Stimulated activated memory B cell treated with anti-CD40 and anti-IgM and Interleukin-4, amounts not matched to agents 10 μg/mL and 1 μg/mL and 100 μg/mL, for 72 hours (primary cell): ENCODE data around the gene FNBP1.
A peak's percentile ranks its signal among the peaks of the same experiment; 100 is the strongest.

Experiments used
- ATAC-seq: fragments of 150-1000 bp; cut with Tn5 transposase; 2 replicates; pipeline ENCODE4 v1.10.0; 2021
- H3K27ac Mint-ChIP-seq: one replicate; pipeline ENCODE4 v1.8.0; 2022; ENCODE audit warnings: mild to moderate bottlenecking, mixed read lengths
- H3K27me3 Mint-ChIP-seq: one replicate; pipeline ENCODE4 v1.8.0; 2022; ENCODE audit warnings: mixed read lengths
- H3K36me3 Mint-ChIP-seq: one replicate; pipeline ENCODE4 v1.8.0; 2022; ENCODE audit warnings: mixed read lengths
- H3K4me1 Mint-ChIP-seq: one replicate; pipeline ENCODE4 v1.8.0; 2022; ENCODE audit warnings: mixed read lengths
- H3K4me3 Mint-ChIP-seq: one replicate; pipeline ENCODE4 v1.8.0; 2022; ENCODE audit warnings: mild to moderate bottlenecking, moderate library complexity, mixed read lengths
- H3K9me3 Mint-ChIP-seq: one replicate; pipeline ENCODE4 v1.8.0; 2022; ENCODE audit warnings: mixed read lengths

FNBP1 gene

GRCh38 chr9:129919841-129920240, 123.1 kb downstream of the FNBP1 start:
- ATAC-seq = no peak
- Mint-ChIP-seq H3K27me3 (no peaks in the 10 kb centered on the region), H3K36me3 (peaks cover 71% of the 10 kb centered on the region), H3K9me3 (no peaks in the 10 kb centered on the region), H3K4me3 (no peak overlapping the region), H3K27ac (no peak overlapping the region), H3K4me1 (peaks cover 39% of the 10 kb centered on the region)

- peaks cover 35% of the 10 kb centered on the region for H3K4me1 Mint-ChIP-seq
- peaks cover 65% of the 10 kb centered on the region for H3K36me3 Mint-ChIP-seq
- no peaks in the 10 kb centered on the region for H3K9me3 Mint-ChIP-seq
- no peak overlapping the region for H3K4me3 Mint-ChIP-seq
- H3K27me3 Mint-ChIP-seq = no peaks in the 10 kb centered on the region
- no peak for ATAC-seq
- H3K27ac Mint-ChIP-seq = no peak overlapping the region
Observed at GRCh38 chr9:129919277-129919676, 123.7 kb downstream of the FNBP1 start.

GRCh38 chr9:129918296-129918950, 124.6 kb downstream of the FNBP1 start:
- Mint-ChIP-seq H3K27ac (peak overlapping the region; percentile 60), H3K36me3 (peaks cover 64% of the 10 kb centered on the region)

GRCh38 chr9:129916707-129917106, 126.3 kb downstream of the FNBP1 start:
- no peak for ATAC-seq
- H3K36me3 Mint-ChIP-seq = peaks cover 62% of the 10 kb centered on the region
- H3K4me3 Mint-ChIP-seq = no peak overlapping the region

More at GRCh38 chr9:129918296-129918950, 124.6 kb downstream of the FNBP1 start:
- no peak overlapping the region for H3K4me3 Mint-ChIP-seq
- H3K9me3 Mint-ChIP-seq = no peaks in the 10 kb centered on the region
- H3K27me3 Mint-ChIP-seq = no peaks in the 10 kb centered on the region
- H3K4me1 Mint-ChIP-seq = peaks cover 33% of the 10 kb centered on the region
- ATAC-seq = no peak

GRCh38 chr9:129914051-129914450, 128.9 kb downstream of the FNBP1 start:
- peaks cover 59% of the 10 kb centered on the region for H3K36me3 Mint-ChIP-seq
- ATAC-seq = no peak
- no peaks in the 10 kb centered on the region for H3K27me3 Mint-ChIP-seq
- H3K9me3 Mint-ChIP-seq = no peaks in the 10 kb centered on the region
- H3K4me3 Mint-ChIP-seq = no peak overlapping the region
- H3K4me1 Mint-ChIP-seq = peaks cover 32% of the 10 kb centered on the region
- H3K27ac Mint-ChIP-seq = peak overlapping the region; percentile 55

More at GRCh38 chr9:129916707-129917106, 126.3 kb downstream of the FNBP1 start:
- Mint-ChIP-seq H3K27me3 (no peaks in the 10 kb centered on the region), H3K27ac (no peak overlapping the region), H3K4me1 (peaks cover 40% of the 10 kb centered on the region), H3K9me3 (no peaks in the 10 kb centered on the region)

GRCh38 chr9:129910628-129911567, 132.1 kb downstream of the FNBP1 start:
- H3K36me3 Mint-ChIP-seq = peaks cover 59% of the 10 kb centered on the region
- ATAC-seq = peak; percentile 36
- H3K4me1 Mint-ChIP-seq = peaks cover 31% of the 10 kb centered on the region
- no peak overlapping the region for H3K4me3 Mint-ChIP-seq
- peak overlapping the region; percentile 30 for H3K27ac Mint-ChIP-seq
- H3K27me3 Mint-ChIP-seq = no peaks in the 10 kb centered on the region
- no peaks in the 10 kb centered on the region for H3K9me3 Mint-ChIP-seq

- Mint-ChIP-seq H3K36me3 (peaks cover 65% of the 10 kb centered on the region), H3K4me1 (peaks cover 35% of the 10 kb centered on the region), H3K4me3 (no peak overlapping the region), H3K9me3 (no peaks in the 10 kb centered on the region), H3K27ac (peak overlapping the region; percentile 62), H3K27me3 (no peaks in the 10 kb centered on the region)
- no peak for ATAC-seq
Observed at GRCh38 chr9:129909851-129910250, 133.1 kb downstream of the FNBP1 start.

- peaks cover 71% of the 10 kb centered on the region for H3K36me3 Mint-ChIP-seq
- no peaks in the 10 kb centered on the region for H3K9me3 Mint-ChIP-seq
- H3K4me1 Mint-ChIP-seq = peaks cover 44% of the 10 kb centered on the region
Observed at GRCh38 chr9:129908906-129909305, 134.1 kb downstream of the FNBP1 start.

GRCh38 chr9:129907201-129907600, 135.8 kb downstream of the FNBP1 start:
- Mint-ChIP-seq H3K36me3 (peaks cover 73% of the 10 kb centered on the region), H3K4me3 (no peak overlapping the region), H3K9me3 (no peaks in the 10 kb centered on the region), H3K4me1 (peaks cover 54% of the 10 kb centered on the region), H3K27me3 (no peaks in the 10 kb centered on the region), H3K27ac (peak overlapping the region; percentile 63)
- no peak for ATAC-seq

More at GRCh38 chr9:129908906-129909305, 134.1 kb downstream of the FNBP1 start:
- no peak for ATAC-seq
- Mint-ChIP-seq H3K4me3 (no peak overlapping the region), H3K27me3 (no peaks in the 10 kb centered on the region), H3K27ac (no peak overlapping the region)

GRCh38 chr9:129906298-129906697, 136.7 kb downstream of the FNBP1 start:
- H3K27me3 Mint-ChIP-seq = no peaks in the 10 kb centered on the region
- peaks cover 55% of the 10 kb centered on the region for H3K4me1 Mint-ChIP-seq
- peaks cover 74% of the 10 kb centered on the region for H3K36me3 Mint-ChIP-seq
- peak overlapping the region; percentile 63 for H3K27ac Mint-ChIP-seq
- no peak overlapping the region for H3K4me3 Mint-ChIP-seq
- no peak for ATAC-seq
- H3K9me3 Mint-ChIP-seq = no peaks in the 10 kb centered on the region

GRCh38 chr9:129904734-129905133, 138.3 kb downstream of the FNBP1 start:
- H3K27ac Mint-ChIP-seq = peak overlapping the region; percentile 63
- H3K4me1 Mint-ChIP-seq = peaks cover 66% of the 10 kb centered on the region
- H3K4me3 Mint-ChIP-seq = no peak overlapping the region
- H3K9me3 Mint-ChIP-seq = no peaks in the 10 kb centered on the region
- no peak for ATAC-seq
- no peaks in the 10 kb centered on the region for H3K27me3 Mint-ChIP-seq
- H3K36me3 Mint-ChIP-seq = peaks cover 86% of the 10 kb centered on the region

GRCh38 chr9:129902740-129903134, 140.3 kb downstream of the FNBP1 start:
- Mint-ChIP-seq H3K4me3 (no peak overlapping the region), H3K9me3 (no peaks in the 10 kb centered on the region), H3K4me1 (peaks cover 86% of the 10 kb centered on the region), H3K27ac (peak overlapping the region; percentile 95), H3K27me3 (no peaks in the 10 kb centered on the region), H3K36me3 (peaks cover 94% of the 10 kb centered on the region)
- ATAC-seq = no peak

- H3K9me3 Mint-ChIP-seq = no peaks in the 10 kb centered on the region
- peaks cover 95% of the 10 kb centered on the region for H3K36me3 Mint-ChIP-seq
- H3K4me3 Mint-ChIP-seq = no peak overlapping the region
- H3K27ac Mint-ChIP-seq = peak overlapping the region; percentile 95
- peaks cover 89% of the 10 kb centered on the region for H3K4me1 Mint-ChIP-seq
- no peaks in the 10 kb centered on the region for H3K27me3 Mint-ChIP-seq
- ATAC-seq = no peak
Observed at GRCh38 chr9:129901993-129902739, 140.8 kb downstream of the FNBP1 start.

GRCh38 chr9:129900263-129901027, 142.5 kb downstream of the FNBP1 start:
- Mint-ChIP-seq H3K27me3 (no peaks in the 10 kb centered on the region), H3K36me3 (peaks cover 95% of the 10 kb centered on the region), H3K4me1 (peaks cover 90% of the 10 kb centered on the region), H3K4me3 (peak overlapping the region; percentile 47), H3K27ac (peak overlapping the region; percentile 95), H3K9me3 (no peaks in the 10 kb centered on the region)
- peak; percentile 98 for ATAC-seq
